Neuron (in vitro differentiated cells): Measurements from ENCODE around the gene NRG2.

Experiments
- H2AFZ ChIP-seq: one replicate; pipeline ENCODE4 v1.6.1; 2013; ENCODE audit warnings: low read depth, mild to moderate bottlenecking, inconsistent platforms, low read length, moderate library complexity
- H3K27me3 ChIP-seq: one replicate; pipeline ENCODE4 v1.6.1; 2013; ENCODE audit warnings: low read length; ENCODE audit not compliant: insufficient read depth
- H3K36me3 ChIP-seq: one replicate; pipeline ENCODE4 v1.6.1; 2013; ENCODE audit warnings: low read length; ENCODE audit not compliant: insufficient read depth
- H3K4me1 ChIP-seq: one replicate; pipeline ENCODE4 v1.6.1; 2013; ENCODE audit warnings: low read length; ENCODE audit not compliant: insufficient read depth
- H3K4me3 ChIP-seq: 2 replicates; pipeline ENCODE4 v1.5.1; 2013; ENCODE audit warnings: mild to moderate bottlenecking, low read length, moderate library complexity
- H3K9me3 ChIP-seq: one replicate; pipeline ENCODE4 v1.6.1; 2013; ENCODE audit warnings: low read length

The NRG2 gene

GRCh38 chr5:140042643-140043507 is at the start of gene NRG2:
Gene NRG2, minus strand, starts transcription at chr5:140043299.
- Histone ChIP-seq H3K9me3 (no peaks in the 10 kb centered on the region), H2AFZ (peak within 1 kb of the TSS; percentile 96), H3K27me3 (peaks cover 51% of the 10 kb centered on the region), H3K4me1 (peaks cover 21% of the 10 kb centered on the region), H3K36me3 (no peaks in the 10 kb centered on the region), H3K4me3 (peak within 1 kb of the TSS; percentile 51)

DNA sequence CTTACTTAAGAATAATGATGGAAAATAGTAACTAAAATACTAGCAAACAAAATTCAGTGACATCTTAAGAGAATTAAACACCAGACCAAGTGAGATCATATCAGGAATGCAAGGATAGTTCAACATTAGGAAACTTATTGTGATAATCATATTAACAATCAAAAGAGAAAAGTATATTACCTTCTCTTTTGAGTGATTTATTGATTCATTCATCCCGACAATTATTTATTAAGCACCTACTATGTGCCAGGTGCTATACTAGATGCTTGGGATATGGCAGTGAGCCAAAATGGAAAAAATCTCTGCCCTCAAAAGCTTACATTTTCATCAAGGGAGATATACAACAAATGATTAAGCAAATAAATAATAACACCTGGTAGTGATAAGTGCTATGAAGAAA is 47.2 kb upstream of the NRG2 start:
- peaks cover 4% of the 10 kb centered on the region for H3K9me3 ChIP-seq
- no peaks in the 10 kb centered on the region for H3K4me1 ChIP-seq
- peaks cover 6% of the 10 kb centered on the region for H3K27me3 ChIP-seq
- H3K4me3 ChIP-seq = no peak overlapping the region
- H2AFZ ChIP-seq = no peak overlapping the region
- H3K36me3 ChIP-seq = no peaks in the 10 kb centered on the region

DNA sequence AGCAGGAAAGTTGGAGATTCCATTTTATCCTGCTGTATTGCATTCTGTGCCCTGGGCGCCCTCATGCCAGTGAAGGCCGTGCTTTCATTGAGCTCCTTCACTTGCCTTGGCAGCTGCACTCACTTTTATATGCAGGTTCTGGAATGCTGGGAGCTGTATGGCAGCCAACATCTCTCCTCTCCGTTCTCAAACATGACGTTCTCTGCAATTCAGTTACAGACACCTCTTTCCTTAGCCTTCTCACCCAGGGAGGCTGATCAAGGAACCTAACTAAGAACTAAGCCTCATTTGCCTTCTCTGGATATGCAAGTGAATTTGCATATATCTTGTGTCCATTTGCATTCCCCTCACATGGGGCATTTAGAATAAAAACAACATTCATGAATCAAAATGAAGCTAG is 41.4 kb upstream of the NRG2 start:
- H3K9me3 ChIP-seq = no peaks in the 10 kb centered on the region
- H3K36me3 ChIP-seq = no peaks in the 10 kb centered on the region
- peaks cover 19% of the 10 kb centered on the region for H3K27me3 ChIP-seq
- no peak overlapping the region for H3K4me3 ChIP-seq
- H2AFZ ChIP-seq = no peak overlapping the region
- H3K4me1 ChIP-seq = no peaks in the 10 kb centered on the region

GRCh38 chr5:140083650-140084049 is 40.6 kb upstream of the NRG2 start:
- H3K4me1 ChIP-seq = no peaks in the 10 kb centered on the region
- no peaks in the 10 kb centered on the region for H3K9me3 ChIP-seq
- H2AFZ ChIP-seq = no peak overlapping the region
- H3K36me3 ChIP-seq = no peaks in the 10 kb centered on the region
- H3K27me3 ChIP-seq = peaks cover 19% of the 10 kb centered on the region
- H3K4me3 ChIP-seq = no peak overlapping the region

DNA sequence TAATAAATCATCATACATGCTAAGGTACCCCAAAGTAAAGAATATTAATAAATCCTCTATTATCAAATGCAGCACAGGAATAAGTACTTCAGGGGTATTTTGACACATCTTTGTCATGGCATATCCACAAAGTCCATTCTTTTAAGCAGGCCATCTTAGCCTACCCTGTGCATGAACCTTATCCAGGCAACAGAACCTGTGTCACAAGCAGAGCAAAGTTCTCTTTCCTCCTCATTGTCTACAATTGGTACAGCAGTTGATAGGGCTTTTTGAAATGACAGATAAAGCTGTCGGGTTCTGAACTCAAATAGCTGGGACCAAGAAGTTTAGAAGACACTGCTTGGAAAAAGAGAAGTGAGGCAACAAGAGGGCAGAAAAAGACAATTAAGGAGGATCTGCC is 40.0 kb upstream of the NRG2 start:
- no peak overlapping the region for H3K4me3 ChIP-seq
- peaks cover 19% of the 10 kb centered on the region for H3K27me3 ChIP-seq
- H3K4me1 ChIP-seq = no peaks in the 10 kb centered on the region
- no peaks in the 10 kb centered on the region for H3K9me3 ChIP-seq
- no peak overlapping the region for H2AFZ ChIP-seq
- H3K36me3 ChIP-seq = no peaks in the 10 kb centered on the region

- Histone ChIP-seq H2AFZ (no peak overlapping the region), H3K9me3 (no peaks in the 10 kb centered on the region), H3K36me3 (no peaks in the 10 kb centered on the region), H3K27me3 (peaks cover 4% of the 10 kb centered on the region), H3K4me1 (no peaks in the 10 kb centered on the region), H3K4me3 (no peak overlapping the region)
These were observed 33.7 kb upstream of the NRG2 start for GRCh38 chr5:140076788-140077187.

GRCh38 chr5:140076142-140076541 is 33.0 kb upstream of the NRG2 start:
- H2AFZ ChIP-seq = no peak overlapping the region
- no peak overlapping the region for H3K4me3 ChIP-seq
- no peaks in the 10 kb centered on the region for H3K4me1 ChIP-seq
- H3K9me3 ChIP-seq = no peaks in the 10 kb centered on the region
- H3K27me3 ChIP-seq = peaks cover 4% of the 10 kb centered on the region
- no peaks in the 10 kb centered on the region for H3K36me3 ChIP-seq

GRCh38 chr5:140075371-140075770 is 32.3 kb upstream of the NRG2 start:
- Histone ChIP-seq H3K27me3 (peaks cover 4% of the 10 kb centered on the region), H3K4me1 (no peaks in the 10 kb centered on the region), H3K36me3 (no peaks in the 10 kb centered on the region), H3K4me3 (no peak overlapping the region), H3K9me3 (no peaks in the 10 kb centered on the region), H2AFZ (no peak overlapping the region)

DNA sequence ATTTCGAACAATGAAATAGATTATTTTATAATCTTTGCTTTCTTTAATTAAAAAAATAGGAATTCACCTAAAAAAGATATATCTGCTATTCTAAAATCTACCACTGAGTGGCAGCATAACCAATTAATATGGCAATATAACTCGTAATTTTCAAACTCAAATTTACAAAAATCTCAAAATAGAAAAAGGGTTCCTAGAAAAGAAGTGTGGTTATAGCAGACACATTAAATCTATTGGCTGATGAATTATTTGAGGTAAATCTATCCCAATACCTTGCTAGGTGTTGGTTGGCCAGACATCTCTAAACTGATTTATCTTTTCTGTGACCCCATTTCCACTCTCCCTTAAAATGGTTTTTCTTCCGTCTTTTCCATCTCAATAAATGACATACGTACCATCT is 30.2 kb upstream of the NRG2 start:
- no peaks in the 10 kb centered on the region for H3K36me3 ChIP-seq
- no peaks in the 10 kb centered on the region for H3K9me3 ChIP-seq
- no peaks in the 10 kb centered on the region for H3K4me1 ChIP-seq
- peaks cover 10% of the 10 kb centered on the region for H3K27me3 ChIP-seq
- H3K4me3 ChIP-seq = no peak overlapping the region
- H2AFZ ChIP-seq = no peak overlapping the region

DNA sequence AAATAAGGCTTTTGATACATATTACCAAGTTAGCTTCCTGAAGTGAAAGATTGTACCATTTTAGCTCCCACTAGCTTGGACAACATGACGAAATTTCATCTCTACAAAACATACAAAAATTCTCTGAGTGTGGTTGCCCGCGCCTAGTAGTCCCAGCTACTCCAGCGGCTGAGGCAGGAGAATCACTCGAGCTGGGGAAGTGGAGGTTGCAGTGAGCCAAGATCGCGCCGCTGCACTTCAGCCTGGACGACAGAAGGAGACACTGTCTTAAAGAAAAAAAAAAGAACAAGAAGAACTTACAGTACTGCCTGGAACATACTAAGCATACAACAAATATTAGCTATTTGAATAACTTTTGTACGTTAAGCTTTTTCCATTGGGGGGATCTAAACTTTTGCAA is 29.7 kb upstream of the NRG2 start:
- Histone ChIP-seq H3K4me1 (no peaks in the 10 kb centered on the region), H2AFZ (no peak overlapping the region), H3K4me3 (no peak overlapping the region), H3K9me3 (no peaks in the 10 kb centered on the region), H3K27me3 (peaks cover 11% of the 10 kb centered on the region), H3K36me3 (no peaks in the 10 kb centered on the region)

GRCh38 chr5:140060816-140061215 is 17.7 kb upstream of the NRG2 start:
- Histone ChIP-seq H3K27me3 (peaks cover 31% of the 10 kb centered on the region), H2AFZ (no peak overlapping the region), H3K4me3 (no peak overlapping the region), H3K4me1 (no peaks in the 10 kb centered on the region), H3K9me3 (no peaks in the 10 kb centered on the region), H3K36me3 (no peaks in the 10 kb centered on the region)

GRCh38 chr5:140058212-140058932 is 15.3 kb upstream of the NRG2 start:
- Histone ChIP-seq H3K27me3 (peaks cover 40% of the 10 kb centered on the region), H3K9me3 (no peaks in the 10 kb centered on the region), H2AFZ (no peak overlapping the region), H3K36me3 (no peaks in the 10 kb centered on the region), H3K4me1 (no peaks in the 10 kb centered on the region), H3K4me3 (no peak overlapping the region)

GRCh38 chr5:140056880-140057279 is 13.8 kb upstream of the NRG2 start:
- Histone ChIP-seq H3K9me3 (no peaks in the 10 kb centered on the region), H3K4me1 (no peaks in the 10 kb centered on the region), H3K4me3 (no peak overlapping the region), H3K36me3 (no peaks in the 10 kb centered on the region), H3K27me3 (peaks cover 39% of the 10 kb centered on the region), H2AFZ (no peak overlapping the region)
